OCI-LY3 (cell line): ENCODE results near the gene RBFOX1.

ENCODE experiments used
- EZH2phosphoT487 ChIP-seq: fragments of 200-600 bp; shearing (Covaris generic); IDR thresholded peaks from 2 replicates; pipeline ENCODE4 v1.6.1; 2018; ENCODE audit warnings: antibody characterized with exemption, mixed run types, low read depth
- TF ChIP-seq, protein P1 (sequence below): fragments of 200-600, 300-600 bp; sonication (generic); IDR thresholded peaks from 2 replicates; pipeline ENCODE4 v1.5.1; 2014; ENCODE audit warnings: antibody characterized with exemption, low read length, low read depth

- no peak for TF ChIP-seq EZH2phosphoT487
- TF ChIP-seq, protein P1, sequence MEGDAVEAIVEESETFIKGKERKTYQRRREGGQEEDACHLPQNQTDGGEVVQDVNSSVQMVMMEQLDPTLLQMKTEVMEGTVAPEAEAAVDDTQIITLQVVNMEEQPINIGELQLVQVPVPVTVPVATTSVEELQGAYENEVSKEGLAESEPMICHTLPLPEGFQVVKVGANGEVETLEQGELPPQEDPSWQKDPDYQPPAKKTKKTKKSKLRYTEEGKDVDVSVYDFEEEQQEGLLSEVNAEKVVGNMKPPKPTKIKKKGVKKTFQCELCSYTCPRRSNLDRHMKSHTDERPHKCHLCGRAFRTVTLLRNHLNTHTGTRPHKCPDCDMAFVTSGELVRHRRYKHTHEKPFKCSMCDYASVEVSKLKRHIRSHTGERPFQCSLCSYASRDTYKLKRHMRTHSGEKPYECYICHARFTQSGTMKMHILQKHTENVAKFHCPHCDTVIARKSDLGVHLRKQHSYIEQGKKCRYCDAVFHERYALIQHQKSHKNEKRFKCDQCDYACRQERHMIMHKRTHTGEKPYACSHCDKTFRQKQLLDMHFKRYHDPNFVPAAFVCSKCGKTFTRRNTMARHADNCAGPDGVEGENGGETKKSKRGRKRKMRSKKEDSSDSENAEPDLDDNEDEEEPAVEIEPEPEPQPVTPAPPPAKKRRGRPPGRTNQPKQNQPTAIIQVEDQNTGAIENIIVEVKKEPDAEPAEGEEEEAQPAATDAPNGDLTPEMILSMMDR = no peak
Observed at GRCh38 chr16:7303660-7304200, 28.9 kb upstream of the RBFOX1 start.
